ENCODE results near the gene PSMA7. TPM values are rescaled to one million over a fixed set of nuclear protein-coding genes. Genes with fewer than 3 reads are reported as not detected.
"Not testable (repeated sequence)": the region's sequence is repeated elsewhere in the genome, so short reads cannot be mapped to it uniquely, and the experiment has no call there.

The PSMA7 gene
- total RNA-seq, 1 donor from 2014 or later = 239 TPM

GRCh38 chr20:62159052-62159451, 15.9 kb upstream of the PSMA7 start:
- DNase-seq (no peak), ATAC-seq (ENCODE audit: poor library complexity) (no peak)
- intact Hi-C loops (cut with DNase I) = loop anchor here (5.0 kb wide), 1 partner anchor 147 kb away; no protein-coding TSS in a partner anchor

GRCh38 chr20:62158541-62158940, 15.3 kb upstream of the PSMA7 start:
- intact Hi-C loops (cut with DNase I) = loop anchor here (5.0 kb wide), 1 partner anchor 146 kb away; no protein-coding TSS in a partner anchor
- DNase-seq (no peak), ATAC-seq (ENCODE audit: poor library complexity) (no peak)

- ATAC-seq (ENCODE audit: poor library complexity) (no peak), DNase-seq (no peak)
- intact Hi-C loops (cut with DNase I) = loop anchor here (5.0 kb wide), 1 partner anchor 146 kb away; no protein-coding TSS in a partner anchor
Measured at GRCh38 chr20:62158088-62158400, 14.8 kb upstream of the PSMA7 start.

GRCh38 chr20:62157387-62158087, 14.3 kb upstream of the PSMA7 start:
- no peak for ATAC-seq (ENCODE audit: poor library complexity)
- DNase-seq = no peak
- intact Hi-C loops (cut with DNase I) = loop anchor here (5.0 kb wide), 1 partner anchor 145 kb away; no protein-coding TSS in a partner anchor

GRCh38 chr20:62156592-62157386, 13.6 kb upstream of the PSMA7 start:
- intact Hi-C loops (cut with DNase I) = loop anchor here (5.0 kb wide), 1 partner anchor 144 kb away; no protein-coding TSS in a partner anchor
- DNase-seq (peak; percentile 77), ATAC-seq (ENCODE audit: poor library complexity) (peak; percentile 89)

- intact Hi-C loops (cut with DNase I) = loop anchor here (5.0 kb wide), 1 partner anchor 144 kb away; no protein-coding TSS in a partner anchor
- DNase-seq = no peak
- no peak for ATAC-seq (ENCODE audit: poor library complexity)
Measured at GRCh38 chr20:62156254-62156556, 13.0 kb upstream of the PSMA7 start.

GRCh38 chr20:62155428-62156253, 12.4 kb upstream of the PSMA7 start:
- ATAC-seq (ENCODE audit: poor library complexity) = no peak
- no peak for DNase-seq
- intact Hi-C loops (cut with DNase I) = loop anchor here (5.0 kb wide), 1 partner anchor 143 kb away; no protein-coding TSS in a partner anchor

GRCh38 chr20:62151835-62152364, 8.7 kb upstream of the PSMA7 start:
- DNase-seq (no peak), ATAC-seq (ENCODE audit: poor library complexity) (no peak)
- intact Hi-C loops (cut with DNase I) = no loop called here

GRCh38 chr20:62151225-62151624, 8.0 kb upstream of the PSMA7 start:
- intact Hi-C loops (cut with DNase I) = no loop called here
- ATAC-seq (ENCODE audit: poor library complexity) = no peak

GRCh38 chr20:62150310-62150575, 7.0 kb upstream of the PSMA7 start:
- intact Hi-C loops (cut with DNase I) = no loop called here
- no peak for DNase-seq
- ATAC-seq (ENCODE audit: poor library complexity) = no peak

More at GRCh38 chr20:62151225-62151624, 8.0 kb upstream of the PSMA7 start:
- DNase-seq = no peak

- intact Hi-C loops (cut with DNase I) = no loop called here
- DNase-seq (no peak), ATAC-seq (ENCODE audit: poor library complexity) (no peak)
Measured at GRCh38 chr20:62149532-62150309, 6.5 kb upstream of the PSMA7 start.

- no peak for DNase-seq
- intact Hi-C loops (cut with DNase I) = no loop called here
- ATAC-seq (ENCODE audit: poor library complexity) = no peak
Measured at GRCh38 chr20:62148908-62149314, 5.7 kb upstream of the PSMA7 start.

- intact Hi-C loops (cut with DNase I); DNase-seq; ATAC-seq (ENCODE audit: poor library complexity): not testable (repeated sequence)
Measured at GRCh38 chr20:62148383-62148782, 5.2 kb upstream of the PSMA7 start.

- DNase-seq = no peak
- intact Hi-C loops (cut with DNase I) = no loop called here
- no peak for ATAC-seq (ENCODE audit: poor library complexity)
Measured at GRCh38 chr20:62147528-62147927, 4.3 kb upstream of the PSMA7 start.

GRCh38 chr20:62147125-62147524, 3.9 kb upstream of the PSMA7 start:
- no peak for DNase-seq
- no peak for ATAC-seq (ENCODE audit: poor library complexity)
- intact Hi-C loops (cut with DNase I) = no loop called here

- DNase-seq (no peak), ATAC-seq (ENCODE audit: poor library complexity) (no peak)
- intact Hi-C loops (cut with DNase I) = no loop called here
Measured at GRCh38 chr20:62146019-62146755, 3.0 kb upstream of the PSMA7 start.

- intact Hi-C loops (cut with DNase I) = no loop called here
- DNase-seq (no peak), ATAC-seq (ENCODE audit: poor library complexity) (no peak)
Measured at GRCh38 chr20:62145688-62146018, 2.5 kb upstream of the PSMA7 start.
